OCI-LY3 (cell line): ENCODE data around the gene GSK3B.

ENCODE experiments used
- H2AFZ ChIP-seq: fragments of 200-600, 300-600 bp; shearing (Covaris generic); 2 replicates; pipeline ENCODE4 v1.6.0; 2014; ENCODE audit warnings: antibody characterized with exemption, low read depth, low read length
- H3K27ac ChIP-seq: fragments of 200-600, 300-600 bp; sonication (generic); 2 replicates; pipeline ENCODE4 v1.5.1; 2014; ENCODE audit warnings: mild to moderate bottlenecking, low read length, moderate library complexity, mixed read lengths
- H3K27me3 ChIP-seq: fragments of 200-600, 300-600 bp; sonication (generic); 2 replicates; pipeline ENCODE4 v1.6.1; 2014; ENCODE audit warnings: low read depth, low read length, mixed read lengths
- H3K36me3 ChIP-seq: fragments of 200-600, 300-600 bp; sonication (generic); replicated peaks from 2 replicates; pipeline ENCODE3; 2014; ENCODE audit warnings: low read depth, low read length, mixed read lengths
- H3K4me1 ChIP-seq: fragments of 300-600, 200-600 bp; sonication (generic); 2 replicates; pipeline ENCODE4 v1.6.1; 2014; ENCODE audit warnings: low read length, mixed read lengths
- H3K4me2 ChIP-seq: fragments of 200-600, 300-600 bp; sonication (generic); 2 replicates; pipeline ENCODE4 v1.6.1; 2014; ENCODE audit warnings: low read length, mixed read lengths
- H3K4me3 ChIP-seq: fragments of 300-600, 200-600 bp; sonication (generic); 2 replicates; pipeline ENCODE4 v1.5.1; 2014; ENCODE audit warnings: antibody characterized with exemption, mild to moderate bottlenecking, low read length, moderate library complexity
- H3K79me2 ChIP-seq: fragments of 300-600, 200-600 bp; shearing (Covaris generic); 2 replicates; pipeline ENCODE4 v1.6.1; 2014; ENCODE audit warnings: mild to moderate bottlenecking, low read length, mixed read lengths
- H3K9ac ChIP-seq: fragments of 300-600, 200-600 bp; shearing (Covaris generic); 2 replicates; pipeline ENCODE4 v1.6.0; 2014; ENCODE audit warnings: mild to moderate bottlenecking, low read length, moderate library complexity
- H3K9me3 ChIP-seq: fragments of 200-600, 300-600 bp; shearing (Covaris generic); 2 replicates; pipeline ENCODE4 v1.6.1; 2014; ENCODE audit warnings: low read length, mixed read lengths; ENCODE audit not compliant: insufficient read depth
- H4K20me1 ChIP-seq: fragments of 200-600, 300-600 bp; sonication (generic); 2 replicates; pipeline ENCODE4 v1.6.1; 2016; ENCODE audit warnings: low read length, mixed read lengths; ENCODE audit not compliant: insufficient read depth
- EZH2phosphoT487 ChIP-seq: fragments of 200-600 bp; shearing (Covaris generic); IDR thresholded peaks from 2 replicates; pipeline ENCODE4 v1.6.1; 2018; ENCODE audit warnings: antibody characterized with exemption, mixed run types, low read depth
- TF ChIP-seq, protein P1 (sequence below): fragments of 200-600, 300-600 bp; sonication (generic); IDR thresholded peaks from 2 replicates; pipeline ENCODE4 v1.5.1; 2014; ENCODE audit warnings: antibody characterized with exemption, low read length, low read depth

Gene GSK3B

DNA sequence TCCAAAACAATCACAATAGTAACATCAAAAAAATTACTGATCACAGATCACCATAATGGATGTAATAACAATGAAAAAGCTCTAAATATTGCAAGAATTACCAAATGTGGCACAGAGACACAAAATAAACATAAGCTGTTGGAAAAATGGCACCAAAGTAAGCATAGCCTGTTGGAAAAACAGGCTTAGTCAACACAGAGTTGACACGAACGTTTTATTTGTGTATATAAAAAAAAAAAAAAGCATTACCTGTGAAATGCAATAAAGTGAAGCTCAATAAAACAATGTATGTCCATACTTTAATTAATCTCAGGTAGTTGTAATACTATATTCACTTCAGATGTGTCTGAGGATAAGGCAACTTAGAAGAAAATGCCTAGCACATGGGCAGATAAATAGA, 235.3 kb downstream of the GSK3B start:
- TF ChIP-seq, protein P1, sequence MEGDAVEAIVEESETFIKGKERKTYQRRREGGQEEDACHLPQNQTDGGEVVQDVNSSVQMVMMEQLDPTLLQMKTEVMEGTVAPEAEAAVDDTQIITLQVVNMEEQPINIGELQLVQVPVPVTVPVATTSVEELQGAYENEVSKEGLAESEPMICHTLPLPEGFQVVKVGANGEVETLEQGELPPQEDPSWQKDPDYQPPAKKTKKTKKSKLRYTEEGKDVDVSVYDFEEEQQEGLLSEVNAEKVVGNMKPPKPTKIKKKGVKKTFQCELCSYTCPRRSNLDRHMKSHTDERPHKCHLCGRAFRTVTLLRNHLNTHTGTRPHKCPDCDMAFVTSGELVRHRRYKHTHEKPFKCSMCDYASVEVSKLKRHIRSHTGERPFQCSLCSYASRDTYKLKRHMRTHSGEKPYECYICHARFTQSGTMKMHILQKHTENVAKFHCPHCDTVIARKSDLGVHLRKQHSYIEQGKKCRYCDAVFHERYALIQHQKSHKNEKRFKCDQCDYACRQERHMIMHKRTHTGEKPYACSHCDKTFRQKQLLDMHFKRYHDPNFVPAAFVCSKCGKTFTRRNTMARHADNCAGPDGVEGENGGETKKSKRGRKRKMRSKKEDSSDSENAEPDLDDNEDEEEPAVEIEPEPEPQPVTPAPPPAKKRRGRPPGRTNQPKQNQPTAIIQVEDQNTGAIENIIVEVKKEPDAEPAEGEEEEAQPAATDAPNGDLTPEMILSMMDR, result no peak
- TF ChIP-seq EZH2phosphoT487, result no peak
- Histone ChIP-seq H3K9me3 (no peaks in the 10 kb centered on the region), H3K36me3 (peaks cover 28% of the 10 kb centered on the region)

DNA sequence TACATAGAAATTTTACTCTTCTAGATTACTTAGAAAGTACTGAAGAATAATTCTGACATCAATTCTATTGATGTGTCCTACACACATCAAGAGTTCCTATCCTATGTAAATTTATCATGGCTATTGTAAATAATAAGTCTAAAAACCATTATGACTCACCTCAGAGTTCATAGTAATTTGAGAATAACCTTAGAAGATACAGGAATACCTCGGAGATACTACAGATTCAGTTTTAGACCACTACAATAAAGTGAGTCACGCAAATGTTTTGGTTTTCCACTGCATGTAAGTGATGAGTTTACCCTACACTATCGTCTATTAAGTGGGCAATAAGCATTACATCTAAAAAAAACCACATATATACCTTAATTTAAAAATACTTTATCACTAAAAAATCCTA, 237.6 kb downstream of the GSK3B start:
- Histone ChIP-seq H3K4me3 (no peak overlapping the region), H3K36me3 (peaks cover 17% of the 10 kb centered on the region), H3K27me3 (no peaks in the 10 kb centered on the region), H3K4me1 (no peaks in the 10 kb centered on the region), H4K20me1 (no peaks in the 10 kb centered on the region), H3K4me2 (no peak overlapping the region), H2AFZ (no peak overlapping the region), H3K79me2 (no peaks in the 10 kb centered on the region), H3K9me3 (no peaks in the 10 kb centered on the region), H3K27ac (no peak overlapping the region), H3K9ac (no peak overlapping the region)
- no peak for TF ChIP-seq EZH2phosphoT487
- TF ChIP-seq, protein P1, result no peak

More for the DNA sequence above, 235.3 kb downstream of the GSK3B start:
- Histone ChIP-seq H3K79me2 (no peaks in the 10 kb centered on the region), H3K4me3 (no peak overlapping the region), H3K27me3 (no peaks in the 10 kb centered on the region), H3K9ac (no peak overlapping the region), H3K4me1 (no peaks in the 10 kb centered on the region), H2AFZ (no peak overlapping the region), H4K20me1 (no peaks in the 10 kb centered on the region), H3K4me2 (no peak overlapping the region), H3K27ac (no peak overlapping the region)

DNA sequence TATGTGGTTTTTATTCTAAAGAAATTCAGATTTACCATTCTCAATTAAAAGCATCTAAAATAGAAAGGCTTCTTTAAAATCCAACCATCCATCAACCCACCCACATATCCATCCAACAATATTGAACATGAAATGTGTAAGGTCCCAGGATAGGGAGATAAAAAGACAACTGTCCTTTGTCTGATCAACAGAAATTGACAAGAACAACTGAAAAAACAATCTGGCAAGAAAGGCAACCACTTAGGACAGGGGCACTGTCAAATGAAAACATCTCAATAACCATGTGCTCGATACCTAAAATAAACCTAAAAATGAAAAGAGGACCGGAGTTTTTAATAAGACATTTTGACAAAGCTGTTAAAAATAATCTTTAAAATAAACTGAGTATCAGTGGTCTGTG, 245.1 kb downstream of the GSK3B start:
- Histone ChIP-seq H4K20me1 (no peaks in the 10 kb centered on the region), H3K4me3 (no peak overlapping the region), H3K79me2 (no peaks in the 10 kb centered on the region), H3K9me3 (no peaks in the 10 kb centered on the region), H3K27ac (no peak overlapping the region), H3K4me2 (no peak overlapping the region), H3K9ac (no peak overlapping the region), H2AFZ (no peak overlapping the region), H3K4me1 (no peaks in the 10 kb centered on the region), H3K36me3 (no peaks in the 10 kb centered on the region), H3K27me3 (no peaks in the 10 kb centered on the region)
- no peak for TF ChIP-seq EZH2phosphoT487

DNA sequence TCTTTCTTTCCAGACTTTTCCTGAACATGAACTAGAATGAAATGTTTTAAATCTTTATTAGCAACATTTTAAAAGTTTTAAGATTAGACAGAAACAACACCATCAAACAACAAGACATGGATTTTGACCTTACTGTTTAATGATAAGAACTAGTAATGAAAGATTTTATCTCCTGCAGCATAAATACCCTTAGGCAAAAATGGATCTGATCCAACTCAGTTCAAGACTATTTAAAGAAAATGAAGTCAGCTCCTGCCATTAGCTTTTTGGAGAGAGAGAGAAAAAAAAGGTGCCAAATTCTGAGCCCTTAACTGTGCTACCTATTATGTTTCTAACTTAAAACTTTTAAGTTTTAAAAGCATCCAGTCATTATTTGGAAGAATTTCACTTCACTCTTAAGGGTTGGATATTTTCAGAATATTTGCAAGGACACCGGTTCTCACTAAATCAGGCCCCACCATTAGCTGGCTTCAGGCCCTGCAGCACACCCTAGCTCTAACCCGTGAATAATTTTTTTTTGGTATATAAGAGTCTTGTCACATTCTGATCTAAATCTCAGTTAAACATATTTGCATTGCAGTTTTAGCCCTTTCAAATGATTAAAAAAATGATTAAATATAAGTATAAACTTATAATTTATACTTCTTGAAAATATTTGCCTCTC, 252.3 kb downstream of the GSK3B start:
- Histone ChIP-seq H4K20me1 (no peaks in the 10 kb centered on the region), H2AFZ (no peak overlapping the region), H3K4me3 (no peak overlapping the region), H3K79me2 (no peaks in the 10 kb centered on the region), H3K36me3 (peaks cover 3% of the 10 kb centered on the region), H3K9me3 (no peaks in the 10 kb centered on the region), H3K4me2 (no peak overlapping the region), H3K27me3 (no peaks in the 10 kb centered on the region), H3K27ac (no peak overlapping the region), H3K9ac (no peak overlapping the region), H3K4me1 (no peaks in the 10 kb centered on the region)
- no peak for TF ChIP-seq EZH2phosphoT487
- TF ChIP-seq, protein P1, result no peak
